Activated T-helper 17 cell treated with anti-CD3 and anti-CD28 coated beads, Interleukin-2, amount 50 U/mL, for 72 hours (primary cell): ENCODE measurements around the gene BRD1. TPM values are rescaled to one million over a fixed set of nuclear protein-coding genes. Genes with fewer than 3 reads are reported as not detected.
A peak's percentile ranks its signal among the peaks of the same experiment; 100 is the strongest.
"Not testable (repeated sequence)": the region's sequence is repeated elsewhere in the genome, so short reads cannot be mapped to it uniquely, and the experiment has no call there.

ENCODE experiments used
- ATAC-seq: fragments of 150-1000 bp; cut with Tn5 transposase; replicated peaks from 2 replicates; pipeline ENCODE4 v1.10.0; 2021; ENCODE audit warnings: mild to moderate bottlenecking, moderate library complexity
- H3K27ac Mint-ChIP-seq: one replicate; pipeline ENCODE4 v1.8.0; 2022; ENCODE audit warnings: mixed read lengths
- H3K27me3 Mint-ChIP-seq: one replicate; pipeline ENCODE4 v1.8.0; 2022; ENCODE audit warnings: mixed read lengths
- H3K36me3 Mint-ChIP-seq: one replicate; pipeline ENCODE4 v1.8.0; 2022; ENCODE audit warnings: low read depth, mild to moderate bottlenecking, mixed read lengths
- H3K4me1 Mint-ChIP-seq: one replicate; pipeline ENCODE4 v1.8.0; 2022; ENCODE audit warnings: mixed read lengths
- H3K4me3 Mint-ChIP-seq: one replicate; pipeline ENCODE4 v1.8.0; 2022; ENCODE audit warnings: mild to moderate bottlenecking, mixed read lengths
- H3K9me3 Mint-ChIP-seq: one replicate; pipeline ENCODE4 v1.8.0; 2022; ENCODE audit warnings: mixed read lengths
- total RNA-seq, 2 donors: library from RNA; stranded (reverse); gene quantifications; one replicate each; pipeline ENCODE4 v1.2.3, GENCODE V29; 2022

Gene BRD1
- total RNA-seq, 2 donors from 2014 or later = 43.4 to 43.8 TPM

- Mint-ChIP-seq H3K36me3 (peaks cover 99% of the 10 kb centered on the region), H3K4me3 (peak overlapping the region; percentile 17), H3K9me3 (no peaks in the 10 kb centered on the region), H3K27ac (peak overlapping the region; percentile 81), H3K27me3 (no peaks in the 10 kb centered on the region), H3K4me1 (peaks cover 23% of the 10 kb centered on the region)
- ATAC-seq = peak; percentile 34
Measured at GRCh38 chr22:49791682-49792081, 36.0 kb downstream of the BRD1 start.

- H3K4me3 Mint-ChIP-seq = peak overlapping the region; percentile 60
Measured at GRCh38 chr22:49790912-49791311, 36.8 kb downstream of the BRD1 start.

GRCh38 chr22:49789289-49790141 lies 38.2 kb downstream of the BRD1 start:
- Mint-ChIP-seq H3K4me3 (peak overlapping the region; percentile 60), H3K27me3 (no peaks in the 10 kb centered on the region), H3K9me3 (no peaks in the 10 kb centered on the region), H3K27ac (peak overlapping the region; percentile 62), H3K36me3 (peaks cover 94% of the 10 kb centered on the region), H3K4me1 (peaks cover 16% of the 10 kb centered on the region)
- peak; percentile 58 for ATAC-seq

More at GRCh38 chr22:49790912-49791311, 36.8 kb downstream of the BRD1 start:
- Mint-ChIP-seq H3K4me1 (peaks cover 23% of the 10 kb centered on the region), H3K27me3 (no peaks in the 10 kb centered on the region), H3K36me3 (peaks cover 99% of the 10 kb centered on the region), H3K9me3 (no peaks in the 10 kb centered on the region), H3K27ac (peak overlapping the region; percentile 62)
- no peak for ATAC-seq

- Mint-ChIP-seq H3K27me3 (no peaks in the 10 kb centered on the region), H3K4me3 (peak overlapping the region; percentile 60), H3K4me1 (peaks cover 16% of the 10 kb centered on the region), H3K9me3 (no peaks in the 10 kb centered on the region), H3K36me3 (peaks cover 92% of the 10 kb centered on the region), H3K27ac (peak overlapping the region; percentile 60)
- ATAC-seq = no peak
Measured at GRCh38 chr22:49788504-49788903, 39.2 kb downstream of the BRD1 start.

- Mint-ChIP-seq H3K36me3 (peaks cover 92% of the 10 kb centered on the region), H3K4me3 (no peak overlapping the region)
Measured at GRCh38 chr22:49787861-49788260, 39.8 kb downstream of the BRD1 start.

GRCh38 chr22:49786976-49787706 lies 40.5 kb downstream of the BRD1 start:
- no peaks in the 10 kb centered on the region for H3K9me3 Mint-ChIP-seq
- H3K27me3 Mint-ChIP-seq = no peaks in the 10 kb centered on the region
- peaks cover 16% of the 10 kb centered on the region for H3K4me1 Mint-ChIP-seq
- H3K4me3 Mint-ChIP-seq = no peak overlapping the region
- ATAC-seq = no peak
- H3K27ac Mint-ChIP-seq = peak overlapping the region; percentile 60
- H3K36me3 Mint-ChIP-seq = peaks cover 86% of the 10 kb centered on the region

More at GRCh38 chr22:49787861-49788260, 39.8 kb downstream of the BRD1 start:
- H3K27me3 Mint-ChIP-seq = no peaks in the 10 kb centered on the region
- H3K4me1 Mint-ChIP-seq = peaks cover 16% of the 10 kb centered on the region
- ATAC-seq = no peak
- peak overlapping the region; percentile 60 for H3K27ac Mint-ChIP-seq
- H3K9me3 Mint-ChIP-seq = no peaks in the 10 kb centered on the region

GRCh38 chr22:49785841-49786471 lies 41.7 kb downstream of the BRD1 start:
- Mint-ChIP-seq H3K4me3 (no peak overlapping the region), H3K36me3 (peaks cover 74% of the 10 kb centered on the region), H3K27me3 (no peaks in the 10 kb centered on the region), H3K27ac (peak overlapping the region; percentile 41), H3K9me3 (no peaks in the 10 kb centered on the region), H3K4me1 (peaks cover 11% of the 10 kb centered on the region)
- no peak for ATAC-seq

GRCh38 chr22:49785046-49785521 lies 42.6 kb downstream of the BRD1 start:
- peak; percentile 54 for ATAC-seq
- Mint-ChIP-seq H3K4me3 (no peak overlapping the region), H3K27me3 (no peaks in the 10 kb centered on the region), H3K27ac (no peak overlapping the region), H3K36me3 (peaks cover 65% of the 10 kb centered on the region), H3K9me3 (no peaks in the 10 kb centered on the region), H3K4me1 (peaks cover 6% of the 10 kb centered on the region)

- Mint-ChIP-seq H3K4me1 (peaks cover 4% of the 10 kb centered on the region), H3K9me3 (no peaks in the 10 kb centered on the region), H3K36me3 (peaks cover 61% of the 10 kb centered on the region), H3K4me3 (no peak overlapping the region), H3K27ac (no peak overlapping the region), H3K27me3 (no peaks in the 10 kb centered on the region)
- ATAC-seq = no peak
Measured at GRCh38 chr22:49784630-49784971, 43.1 kb downstream of the BRD1 start.

GRCh38 chr22:49783926-49784629 lies 43.6 kb downstream of the BRD1 start:
- H3K36me3 Mint-ChIP-seq = peaks cover 60% of the 10 kb centered on the region
- ATAC-seq = no peak
- no peaks in the 10 kb centered on the region for H3K27me3 Mint-ChIP-seq
- no peak overlapping the region for H3K27ac Mint-ChIP-seq
- no peak overlapping the region for H3K4me3 Mint-ChIP-seq
- no peaks in the 10 kb centered on the region for H3K9me3 Mint-ChIP-seq
- no peaks in the 10 kb centered on the region for H3K4me1 Mint-ChIP-seq

GRCh38 chr22:49783036-49783746 lies 44.5 kb downstream of the BRD1 start:
- Mint-ChIP-seq H3K36me3 (peaks cover 57% of the 10 kb centered on the region), H3K27ac (no peak overlapping the region), H3K9me3 (no peaks in the 10 kb centered on the region), H3K4me1 (no peaks in the 10 kb centered on the region), H3K27me3 (no peaks in the 10 kb centered on the region), H3K4me3 (no peak overlapping the region)
- no peak for ATAC-seq

- peaks cover 57% of the 10 kb centered on the region for H3K36me3 Mint-ChIP-seq
- H3K27ac Mint-ChIP-seq, H3K27me3 Mint-ChIP-seq, H3K9me3 Mint-ChIP-seq, ATAC-seq, H3K4me3 Mint-ChIP-seq, H3K4me1 Mint-ChIP-seq: not testable (repeated sequence)
Measured at GRCh38 chr22:49781886-49782285, 45.8 kb downstream of the BRD1 start.

- Mint-ChIP-seq H3K4me3 (no peak overlapping the region), H3K4me1 (no peaks in the 10 kb centered on the region), H3K27me3 (no peaks in the 10 kb centered on the region), H3K36me3 (peaks cover 57% of the 10 kb centered on the region), H3K9me3 (no peaks in the 10 kb centered on the region), H3K27ac (no peak overlapping the region)
- no peak for ATAC-seq
Measured at GRCh38 chr22:49781289-49781782, 46.3 kb downstream of the BRD1 start.
